T-cell (primary cell): Measurements from ENCODE around the gene COL15A1. TPM values are rescaled to one million over a fixed set of nuclear protein-coding genes. Genes with fewer than 3 reads are reported as not detected.
"Not testable (repeated sequence)": the region's sequence is repeated elsewhere in the genome, so short reads cannot be mapped to it uniquely, and the experiment has no call there.

Experiments used
- ATAC-seq, 4 experiments: fragments of 200-7000 bp in 3 of 4; fragments of 150-1000 bp in 1 of 4; cut with Tn5 transposase; replicated peaks in 1 of 4; 1 replicate in 3 of 4; 2 replicates in 1 of 4; pipeline ENCODE4 v1.10.0; 2021; ENCODE audit warnings: moderate library complexity in 3 of 4, mild to moderate bottlenecking in 2 of 4, moderate number of reproducible peaks in 1 of 4
- CTCF ChIA-PET, 2 donors: fragments of 300-600 bp; sonication (Branson Sonifier 250); formaldehyde crosslinking; loops; one replicate each; lab custom pipeline; 2022; ENCODE audit warnings: antibody characterized with exemption in 2 of 2; lab: Charles Lee
- POLR2A ChIA-PET, 2 donors: fragments of 300-600 bp; sonication (Branson Sonifier 250); formaldehyde crosslinking; loops; one replicate each; lab custom pipeline; 2022; ENCODE audit warnings: antibody characterized with exemption in 2 of 2; lab: Charles Lee
- DNase-seq, 35 experiments: peaks; one replicate each; pipeline versions ENCODE4 v3.0.0 to v3.0.0-alpha.2; 2013 to 2023
- H3K27ac ChIP-seq: one replicate; pipeline ENCODE4 v1.5.1; 2013; ENCODE audit warnings: low read length
- H3K27me3 ChIP-seq, 2 experiments: replicated peaks in 1 of 2; 1 replicate in 1 of 2; 2 replicates in 1 of 2; pipeline versions ENCODE4 v1.6.1 to v1.7.0; 2013; ENCODE audit warnings: low read length in 1 of 2, mixed read lengths in 1 of 2; ENCODE audit not compliant: control insufficient read depth in 2 of 2, insufficient read depth in 2 of 2; ENCODE audit errors: extremely low read depth in 1 of 2
- H3K36me3 ChIP-seq, 2 donors: 1 replicate in 1 of 2; 2 replicates in 1 of 2; pipeline versions ENCODE4 v1.6.1 to v1.7.0; 2013; ENCODE audit warnings: low read length in 1 of 2; ENCODE audit not compliant: control insufficient read depth in 2 of 2, insufficient read depth in 1 of 2; ENCODE audit errors: extremely low read depth in 1 of 2
- H3K4me1 ChIP-seq, 2 experiments: 1 replicate in 1 of 2; 2 replicates in 1 of 2; pipeline versions ENCODE4 v1.6.1 to v1.7.0; 2013; ENCODE audit warnings: low read length in 2 of 2, mixed read lengths in 1 of 2; ENCODE audit not compliant: insufficient read depth in 2 of 2, control insufficient read depth in 1 of 2; ENCODE audit errors: extremely low read depth in 1 of 2
- H3K4me3 ChIP-seq, 2 donors: 1 replicate in 1 of 2; 2 replicates in 1 of 2; pipeline versions ENCODE4 v1.5.1 to v1.7.0; 2013; ENCODE audit warnings: mild to moderate bottlenecking in 2 of 2, low read length in 1 of 2, moderate library complexity in 1 of 2; ENCODE audit not compliant: control insufficient read depth in 1 of 2; ENCODE audit errors: extremely low read depth in 1 of 2
- H3K9me3 ChIP-seq: 2 replicates; pipeline ENCODE4 v1.7.0; 2013
- H3K27ac Mint-ChIP-seq, 2 donors: one replicate each; pipeline ENCODE4 v1.8.0; 2020 to 2021; ENCODE audit warnings: mild to moderate bottlenecking in 2 of 2, mixed read lengths in 2 of 2
- H3K27me3 Mint-ChIP-seq, 2 donors: one replicate each; pipeline ENCODE4 v1.8.0; 2021 to 2022; ENCODE audit warnings: mixed read lengths in 2 of 2
- H3K36me3 Mint-ChIP-seq: one replicate; pipeline ENCODE4 v1.8.0; 2021; ENCODE audit warnings: mixed read lengths
- H3K4me1 Mint-ChIP-seq, 3 donors: one replicate each; pipeline ENCODE4 v1.8.0; 2020 to 2022; ENCODE audit warnings: mixed read lengths in 3 of 3, mild to moderate bottlenecking in 1 of 3
- H3K4me3 Mint-ChIP-seq, 3 donors: one replicate each; pipeline ENCODE4 v1.8.0; 2020 to 2022; ENCODE audit warnings: mild to moderate bottlenecking in 3 of 3, mixed read lengths in 3 of 3, moderate library complexity in 3 of 3
- H3K9me3 Mint-ChIP-seq, 3 donors: one replicate each; pipeline ENCODE4 v1.8.0; 2020 to 2022; ENCODE audit warnings: mixed read lengths in 3 of 3
- WGBS: methylation state at CpG from one replicate; pipeline ENCODE4 v1.1.5; 2013; ENCODE audit warnings: missing lambda C conversion rate; ENCODE audit not compliant: insufficient coverage; 5-methylcytosine and 5-hydroxymethylcytosine counted together
- total RNA-seq, 35 experiments: library from RNA in 6 of 35; stranded (reverse) in 6 of 35; fragments of 120-200 nt in 1 of 35; gene quantifications; one replicate each; pipeline versions ENCODE4 v1.2.1 to v1.2.4 and lab custom pipeline; 2013 to 2026

COL15A1 gene
- total RNA-seq, 5 donors from 2014 or later (not counting 1 experiment from before 2014, with no cell fraction given): 0.15 to 0.20 (median 0.19) TPM; not detected in 2

- no peaks in the 10 kb centered on the region for H3K36me3 Mint-ChIP-seq
- no peak overlapping the region for H3K27ac ChIP-seq
- no peak overlapping the region for H3K27ac Mint-ChIP-seq
- H3K4me1 Mint-ChIP-seq: peaks cover 3 to 8% (median 5%) of the 10 kb centered on the region in 3 donors
- no peak overlapping the region for H3K4me3 Mint-ChIP-seq
- H3K27me3 ChIP-seq: peaks cover 2 to 10% of the 10 kb centered on the region in 2 experiments
- peaks cover 0 to 9% (median 4%) of the 10 kb centered on the region in 3 donors for H3K9me3 Mint-ChIP-seq
- H3K4me1 ChIP-seq: no peaks in the 10 kb centered on the region
- H3K9me3 ChIP-seq: no peaks in the 10 kb centered on the region
- H3K27me3 Mint-ChIP-seq: peaks cover 12 to 21% of the 10 kb centered on the region in 2 donors
- H3K36me3 ChIP-seq: no peaks in the 10 kb centered on the region
- DNase-seq (no peak), ATAC-seq (no peak)
- CTCF ChIA-PET: no interaction called here
- 89% methylated on average over 4 of the region's 5 CpGs for WGBS
- no peak overlapping the region for H3K4me3 ChIP-seq
- POLR2A ChIA-PET: no interaction called here
These were observed 43.5 kb upstream of the COL15A1 start for GRCh38 chr9:98900244-98900643.

GRCh38 chr9:98900725-98901124 lies 43.0 kb upstream of the COL15A1 start:
- Histone ChIP-seq H3K36me3 (no peaks in the 10 kb centered on the region), H3K27ac (no peak overlapping the region), H3K9me3 (no peaks in the 10 kb centered on the region), H3K4me3 (no peak overlapping the region), H3K27me3 (peaks cover 2 to 10% of the 10 kb centered on the region in 2 experiments), H3K4me1 (no peaks in the 10 kb centered on the region)
- H3K9me3 Mint-ChIP-seq: peaks cover 0 to 9% (median 4%) of the 10 kb centered on the region in 3 donors
- ChIA-PET CTCF (no interaction called here), POLR2A (no interaction called here)
- H3K36me3 Mint-ChIP-seq: no peaks in the 10 kb centered on the region
- DNase-seq (no peak), ATAC-seq (no peak)
- WGBS: no CpG with 5 or more reads among the region's 3 CpGs
- peaks cover 9 to 19% of the 10 kb centered on the region in 2 donors for H3K27me3 Mint-ChIP-seq
- H3K4me3 Mint-ChIP-seq: no peak overlapping the region
- peaks cover 3 to 8% (median 5%) of the 10 kb centered on the region in 3 donors for H3K4me1 Mint-ChIP-seq
- no peak overlapping the region for H3K27ac Mint-ChIP-seq

- H3K27me3 ChIP-seq, H3K9me3 ChIP-seq, H3K4me3 ChIP-seq, H3K4me1 ChIP-seq, ATAC-seq, H3K4me3 Mint-ChIP-seq, DNase-seq, H3K36me3 Mint-ChIP-seq, POLR2A ChIA-PET, H3K9me3 Mint-ChIP-seq, H3K36me3 ChIP-seq, H3K27ac ChIP-seq, H3K27ac Mint-ChIP-seq, H3K4me1 Mint-ChIP-seq, CTCF ChIA-PET: not testable (repeated sequence)
- peaks cover 4 to 14% of the 10 kb centered on the region in 2 donors for H3K27me3 Mint-ChIP-seq
- WGBS: no CpG with 5 or more reads among the region's 3 CpGs
These were observed 41.9 kb upstream of the COL15A1 start for GRCh38 chr9:98901843-98902242.

- peaks cover 0 to 11% of the 10 kb centered on the region in 2 donors for H3K27me3 Mint-ChIP-seq
- CTCF ChIA-PET: no interaction called here
- Histone ChIP-seq H3K27ac (no peak overlapping the region), H3K4me1 (no peaks in the 10 kb centered on the region), H3K36me3 (no peaks in the 10 kb centered on the region), H3K9me3 (no peaks in the 10 kb centered on the region), H3K27me3 (peaks cover 2 to 10% of the 10 kb centered on the region in 2 experiments), H3K4me3 (no peak overlapping the region)
- no peaks in the 10 kb centered on the region for H3K9me3 Mint-ChIP-seq
- H3K4me3 Mint-ChIP-seq: no peak overlapping the region
- ATAC-seq: no peak
- H3K27ac Mint-ChIP-seq: no peak overlapping the region
- POLR2A ChIA-PET: no interaction called here
- peaks cover 3 to 8% (median 5%) of the 10 kb centered on the region in 3 donors for H3K4me1 Mint-ChIP-seq
- 40% methylated on average over 1 of the region's 1 CpG for WGBS
- no peaks in the 10 kb centered on the region for H3K36me3 Mint-ChIP-seq
- no peak for DNase-seq
These were observed 41.2 kb upstream of the COL15A1 start for GRCh38 chr9:98902516-98902915.

- Histone ChIP-seq H3K9me3 (no peaks in the 10 kb centered on the region), H3K4me1 (no peaks in the 10 kb centered on the region), H3K4me3 (no peak overlapping the region), H3K27ac (no peak overlapping the region), H3K27me3 (peaks cover 2 to 10% of the 10 kb centered on the region in 2 experiments), H3K36me3 (no peaks in the 10 kb centered on the region)
- DNase-seq (no peak), ATAC-seq (no peak)
- Mint-ChIP-seq H3K4me3 (no peak overlapping the region), H3K9me3 (no peaks in the 10 kb centered on the region), H3K27ac (no peak overlapping the region), H3K27me3 (peaks cover 0 to 11% of the 10 kb centered on the region in 2 donors), H3K4me1 (peaks cover 3 to 8% (median 5%) of the 10 kb centered on the region in 3 donors), H3K36me3 (no peaks in the 10 kb centered on the region)
- ChIA-PET CTCF (no interaction called here), POLR2A (no interaction called here)
- 86% methylated on average over 3 of the region's 5 CpGs for WGBS
These were observed 40.8 kb upstream of the COL15A1 start for GRCh38 chr9:98902925-98903324.

- Histone ChIP-seq H3K9me3 (no peaks in the 10 kb centered on the region), H3K4me1 (no peaks in the 10 kb centered on the region), H3K4me3 (no peak overlapping the region), H3K27ac (no peak overlapping the region), H3K27me3 (peaks cover 2 to 18% of the 10 kb centered on the region in 2 experiments), H3K36me3 (no peaks in the 10 kb centered on the region)
- 79% methylated on average over 7 of the region's 8 CpGs for WGBS
- ChIA-PET CTCF (no interaction called here), POLR2A (no interaction called here)
- DNase-seq: no peak
- ATAC-seq: no peak
- Mint-ChIP-seq H3K36me3 (no peaks in the 10 kb centered on the region), H3K27ac (no peak overlapping the region), H3K27me3 (peaks cover 0 to 9% of the 10 kb centered on the region in 2 donors), H3K4me3 (no peak overlapping the region), H3K4me1 (peaks cover 3 to 8% (median 5%) of the 10 kb centered on the region in 3 donors), H3K9me3 (no peaks in the 10 kb centered on the region)
These were observed 39.7 kb upstream of the COL15A1 start for GRCh38 chr9:98903961-98904411.

- POLR2A ChIA-PET: no interaction called here
- 56% methylated on average over 3 of the region's 4 CpGs for WGBS
- Mint-ChIP-seq H3K9me3 (no peaks in the 10 kb centered on the region), H3K36me3 (no peaks in the 10 kb centered on the region), H3K27me3 (peaks cover 0 to 6% of the 10 kb centered on the region in 2 donors), H3K4me1 (no peaks in the 10 kb centered on the region), H3K27ac (no peak overlapping the region), H3K4me3 (no peak overlapping the region)
- no peak overlapping the region for H3K4me3 ChIP-seq
- no peaks in the 10 kb centered on the region for H3K4me1 ChIP-seq
- no peak for ATAC-seq
- CTCF ChIA-PET: no interaction called here
- no peak overlapping the region for H3K27ac ChIP-seq
- H3K36me3 ChIP-seq: no peaks in the 10 kb centered on the region
- peaks cover 2 to 18% of the 10 kb centered on the region in 2 experiments for H3K27me3 ChIP-seq
- no peak for DNase-seq
- H3K9me3 ChIP-seq: no peaks in the 10 kb centered on the region
These were observed 38.7 kb upstream of the COL15A1 start for GRCh38 chr9:98905015-98905414.
